M059J (cell line): ENCODE results near the gene PCDHB10. TPM values are rescaled to one million over a fixed set of nuclear protein-coding genes. Genes with fewer than 3 reads are reported as not detected.
A peak's percentile ranks its signal among the peaks of the same experiment; 100 is the strongest.
"Not testable (repeated sequence)": the region's sequence is repeated elsewhere in the genome, so short reads cannot be mapped to it uniquely, and the experiment has no call there.

Experiments used
- DNase-seq: peaks from one replicate; pipeline ENCODE4 v3.0.0-alpha.2; 2012; ENCODE audit warnings: low read depth
- total RNA-seq: library from RNA; depleted of rRNA; stranded (reverse); fragments of >200 nt; shearing (Covaris generic); gene quantifications from 2 replicates; pipeline ENCODE4 v1.2.3, GENCODE V29; 2014; rRNA removed

The PCDHB10 gene
- 0.49 and 1.3 TPM in 2 replicates for total RNA-seq

GRCh38 chr5:141192110-141192725 is at the start of gene PCDHB10:
PCDHB10 (plus strand) TSS chr5:141192353; CDS start chr5:141192553, 200 bp downstream.
- peak; percentile 47 for DNase-seq

GRCh38 chr5:141149812-141150211 is 42.3 kb upstream of the PCDHB10 start, which contains the start of gene PCDHB6:
PCDHB6 (plus strand) TSS chr5:141150057; CDS start chr5:141150258, 201 bp downstream.
- peak; percentile 56 for DNase-seq

- no peak for DNase-seq
These were observed 41.7 kb upstream of the PCDHB10 start for GRCh38 chr5:141150224-141150992.

GRCh38 chr5:141150993-141151325 is 41.2 kb upstream of the PCDHB10 start:
- DNase-seq: no peak

GRCh38 chr5:141151632-141152031 is 40.5 kb upstream of the PCDHB10 start:
- DNase-seq: not testable (repeated sequence)

GRCh38 chr5:141152096-141152495 is 40.1 kb upstream of the PCDHB10 start:
- not testable (repeated sequence) for DNase-seq

GRCh38 chr5:141155540-141156374 is 36.4 kb upstream of the PCDHB10 start:
- peak; percentile 61 for DNase-seq

- not testable (repeated sequence) for DNase-seq
These were observed 34.8 kb upstream of the PCDHB10 start for GRCh38 chr5:141157356-141157755.

GRCh38 chr5:141157901-141158300 is 34.3 kb upstream of the PCDHB10 start:
- DNase-seq: not testable (repeated sequence)

- DNase-seq: peak; percentile 68
These were observed 19.6 kb upstream of the PCDHB10 start, which contains the start of gene PCDHB7 for GRCh38 chr5:141172381-141173204. PCDHB7 (plus strand) TSS chr5:141172644; CDS start chr5:141172836, 192 bp downstream.

- DNase-seq: not testable (repeated sequence)
These were observed 17.7 kb upstream of the PCDHB10 start for GRCh38 chr5:141174291-141175104.

GRCh38 chr5:141175933-141176332 is 16.2 kb upstream of the PCDHB10 start:
- no peak for DNase-seq

GRCh38 chr5:141177577-141178191 is 14.5 kb upstream of the PCDHB10 start, which contains the start of gene PCDHB8:
PCDHB8 (plus strand) TSS chr5:141177790; CDS start chr5:141178035, 245 bp downstream.
- DNase-seq: not testable (repeated sequence)

- not testable (repeated sequence) for DNase-seq
These were observed 12.8 kb upstream of the PCDHB10 start for GRCh38 chr5:141179371-141179770.

- not testable (repeated sequence) for DNase-seq
These were observed 12.3 kb upstream of the PCDHB10 start for GRCh38 chr5:141179876-141180275.

- DNase-seq: no peak
These were observed 11.8 kb upstream of the PCDHB10 start for GRCh38 chr5:141180313-141180712.

GRCh38 chr5:141182248-141182647 is 9.9 kb upstream of the PCDHB10 start, which contains the start of gene PCDHB16:
PCDHB16 (plus strand) TSS chr5:141182387; CDS start chr5:141182560, 173 bp downstream.
- peak; percentile 71 for DNase-seq

- not testable (repeated sequence) for DNase-seq
These were observed 7.9 kb upstream of the PCDHB10 start for GRCh38 chr5:141184117-141184855.
